Measurements from ENCODE around the gene GLCE.

The GLCE gene

DNA sequence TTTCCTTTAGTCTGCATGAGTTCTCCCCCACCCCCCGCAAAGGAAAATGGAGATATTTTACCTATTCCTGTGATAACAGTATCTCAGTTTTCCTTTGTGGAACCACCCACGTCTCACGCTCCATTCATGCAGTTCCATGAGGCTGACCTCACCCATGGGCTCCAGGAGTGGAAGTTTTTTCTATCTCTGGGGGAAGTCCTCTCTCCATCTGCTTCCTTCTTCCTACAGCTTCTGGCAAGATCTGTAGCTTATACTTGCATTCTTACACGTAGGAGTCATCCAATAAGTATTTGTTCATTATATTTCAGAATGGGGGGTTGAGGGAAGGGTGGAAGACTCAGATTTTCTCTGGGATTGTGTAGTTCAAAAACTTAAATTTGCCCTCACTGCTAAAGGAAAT lies 5.8 kb upstream of the GLCE start:
- H3K36me3 ChIP-seq (ENCODE audit: insufficient read depth, low read length) = no peaks in the 10 kb centered on the region
- H4K20me1 ChIP-seq (ENCODE audit: insufficient read depth, low read length) = no peaks in the 10 kb centered on the region
- no peak overlapping the region for H3K9ac ChIP-seq (ENCODE audit: low read length)
- no peak overlapping the region for H3K27ac ChIP-seq (ENCODE audit: low read depth, low read length, poor library complexity, severe bottlenecking)
- H3F3A ChIP-seq (ENCODE audit: insufficient read depth, low read length) = no peaks in the 10 kb centered on the region
- H3K9me3 ChIP-seq (ENCODE audit: low read length) = no peaks in the 10 kb centered on the region
- no peak overlapping the region for H2AFZ ChIP-seq (ENCODE audit: low read length)
- no peaks in the 10 kb centered on the region for H3K27me3 ChIP-seq (ENCODE audit: insufficient read depth, low read length)
- no peak for TF ChIP-seq EZH2 (IDR thresholded peaks at IDR 0.05; ENCODE audit: borderline replicate concordance, low read length)
- TF ChIP-seq CTCF (IDR thresholded peaks at IDR 0.05; ENCODE audit: low read length) = no peak
- no peaks in the 10 kb centered on the region for H3K79me2 ChIP-seq (ENCODE audit: insufficient read depth, low read length)
- no peaks in the 10 kb centered on the region for H3K9me2 ChIP-seq (ENCODE audit: low read depth, low read length)
- no peak overlapping the region for H3K4me3 ChIP-seq (ENCODE audit: low read depth, low read length, poor library complexity, severe bottlenecking)
- no peak overlapping the region for H3K4me2 ChIP-seq (ENCODE audit: low read length)
- H3K4me1 ChIP-seq (ENCODE audit: insufficient read depth, low read length, severe bottlenecking) = peaks cover 1% of the 10 kb centered on the region

GRCh38 chr15:69156736-69157381 lies 3.6 kb upstream of the GLCE start:
- Histone ChIP-seq H3K9me2 (ENCODE audit: low read depth, low read length) (no peaks in the 10 kb centered on the region), H3K4me2 (ENCODE audit: low read length) (no peak overlapping the region), H4K20me1 (ENCODE audit: insufficient read depth, low read length) (no peaks in the 10 kb centered on the region), H3K4me1 (ENCODE audit: insufficient read depth, low read length, severe bottlenecking) (peaks cover 11% of the 10 kb centered on the region), H3F3A (ENCODE audit: insufficient read depth, low read length) (no peaks in the 10 kb centered on the region), H3K79me2 (ENCODE audit: insufficient read depth, low read length) (no peaks in the 10 kb centered on the region), H3K27me3 (ENCODE audit: insufficient read depth, low read length) (no peaks in the 10 kb centered on the region; the same call in 1 of the 2 replicates), H3K4me3 (ENCODE audit: low read depth, low read length, poor library complexity, severe bottlenecking) (no peak overlapping the region), H3K36me3 (ENCODE audit: insufficient read depth, low read length) (no peaks in the 10 kb centered on the region), H3K9me3 (ENCODE audit: low read length) (no peaks in the 10 kb centered on the region), H3K9ac (ENCODE audit: low read length) (no peak overlapping the region), H3K27ac (ENCODE audit: low read depth, low read length, poor library complexity, severe bottlenecking) (no peak overlapping the region), H2AFZ (ENCODE audit: low read length) (no peak overlapping the region)
- TF ChIP-seq CTCF (IDR thresholded peaks at IDR 0.05; ENCODE audit: low read length) = no peak
- TF ChIP-seq EZH2 (IDR thresholded peaks at IDR 0.05; ENCODE audit: borderline replicate concordance, low read length) = no peak

- H4K20me1 ChIP-seq (ENCODE audit: insufficient read depth, low read length) = no peaks in the 10 kb centered on the region
- no peak overlapping the region for H3K27ac ChIP-seq (ENCODE audit: low read depth, low read length, poor library complexity, severe bottlenecking)
- H3K36me3 ChIP-seq (ENCODE audit: insufficient read depth, low read length) = no peaks in the 10 kb centered on the region
- no peaks in the 10 kb centered on the region for H3K9me2 ChIP-seq (ENCODE audit: low read depth, low read length)
- no peaks in the 10 kb centered on the region for H3F3A ChIP-seq (ENCODE audit: insufficient read depth, low read length)
- H3K79me2 ChIP-seq (ENCODE audit: insufficient read depth, low read length) = no peaks in the 10 kb centered on the region
- H3K4me2 ChIP-seq (ENCODE audit: low read length) = no peak overlapping the region
- H2AFZ ChIP-seq (ENCODE audit: low read length) = no peak overlapping the region
- TF ChIP-seq EZH2 (IDR thresholded peaks at IDR 0.05; ENCODE audit: borderline replicate concordance, low read length) (no peak), CTCF (IDR thresholded peaks at IDR 0.05; ENCODE audit: low read length) (no peak)
- H3K27me3 ChIP-seq (ENCODE audit: insufficient read depth, low read length) = no peaks in the 10 kb centered on the region; the same call in 1 of the 2 replicates
- H3K9me3 ChIP-seq (ENCODE audit: low read length) = no peaks in the 10 kb centered on the region
- peaks cover 13% of the 10 kb centered on the region for H3K4me1 ChIP-seq (ENCODE audit: insufficient read depth, low read length, severe bottlenecking)
- H3K9ac ChIP-seq (ENCODE audit: low read length) = no peak overlapping the region
- H3K4me3 ChIP-seq (ENCODE audit: low read depth, low read length, poor library complexity, severe bottlenecking) = no peak overlapping the region
Measured at GRCh38 chr15:69158201-69158842, 2.1 kb upstream of the GLCE start.
